HG03342 (cell line): Measurements from ENCODE around the gene FAM174C.
A peak's percentile ranks its signal among the peaks of the same experiment; 100 is the strongest.
"Not testable (repeated sequence)": the region's sequence is repeated elsewhere in the genome, so short reads cannot be mapped to it uniquely, and the experiment has no call there.

Experiments
- ATAC-seq: cut with Tn5 transposase; IDR thresholded peaks from one replicate; pipeline ENCODE4 v1.9.1; 2021; ENCODE audit warnings: mild to moderate bottlenecking, moderate library complexity; ENCODE audit not compliant: unreplicated experiment

Gene FAM174C

GRCh38 chr19:1237027-1237659, 38.2 kb upstream of the FAM174C start:
- no peak for ATAC-seq

GRCh38 chr19:1237754-1238368, 37.5 kb upstream of the FAM174C start, which contains the start of gene CBARP:
CBARP (minus strand) TSS chr19:1238005; CDS start chr19:1236100, 1,905 bp downstream.
- ATAC-seq, result no peak

DNA sequence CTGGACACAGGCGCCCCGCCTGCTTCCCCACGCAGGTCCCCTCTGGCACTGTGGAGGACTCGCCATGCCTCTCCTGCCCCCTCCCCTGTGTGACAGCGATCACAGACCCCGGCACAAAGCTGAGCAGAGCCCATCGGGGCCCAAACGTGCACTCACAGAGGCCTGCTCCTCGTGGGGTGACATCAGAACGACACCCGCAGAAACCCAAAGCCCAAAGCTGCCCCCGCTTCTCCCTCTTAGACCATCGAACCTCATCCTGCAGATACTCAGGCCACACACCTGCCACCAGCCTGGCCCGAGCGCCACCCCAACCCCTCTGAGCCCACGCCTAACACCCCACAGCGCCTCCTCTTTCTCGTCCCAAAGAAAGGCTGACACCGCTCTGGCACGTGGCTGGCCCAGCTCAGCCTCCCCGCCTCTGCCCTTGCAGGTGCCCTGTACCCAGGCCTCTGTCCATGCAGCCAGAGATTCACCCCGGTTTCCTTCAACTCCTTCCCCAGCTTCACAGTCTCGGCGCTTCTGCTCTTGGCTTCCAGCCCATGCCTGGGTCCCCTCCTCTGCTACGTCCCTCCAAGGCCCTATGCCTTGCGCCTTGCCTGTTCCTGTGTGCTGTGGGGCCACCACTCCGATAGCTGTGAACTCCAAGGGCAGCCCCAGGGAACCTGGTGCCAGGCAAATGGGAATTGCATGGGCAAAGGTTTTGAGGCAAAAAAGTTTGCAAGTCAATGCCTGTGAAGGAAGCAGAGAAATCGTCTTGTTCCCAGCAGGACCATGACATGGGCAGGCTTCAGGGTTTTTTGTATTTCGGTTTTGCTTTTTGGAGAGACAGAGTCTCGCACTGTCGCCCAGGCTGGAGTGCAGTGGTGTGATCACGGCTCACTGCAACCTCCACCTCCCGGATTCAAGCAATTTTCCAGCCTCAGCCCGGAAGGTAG, 36.7 kb upstream of the FAM174C start:
- no peak for ATAC-seq

- ATAC-seq, result no peak
These were observed 35.9 kb upstream of the FAM174C start for GRCh38 chr19:1239420-1239795.

- no peak for ATAC-seq
These were observed 35.3 kb upstream of the FAM174C start for GRCh38 chr19:1239796-1240737.

- no peak for ATAC-seq
These were observed 34.4 kb upstream of the FAM174C start for GRCh38 chr19:1240925-1241324.

DNA sequence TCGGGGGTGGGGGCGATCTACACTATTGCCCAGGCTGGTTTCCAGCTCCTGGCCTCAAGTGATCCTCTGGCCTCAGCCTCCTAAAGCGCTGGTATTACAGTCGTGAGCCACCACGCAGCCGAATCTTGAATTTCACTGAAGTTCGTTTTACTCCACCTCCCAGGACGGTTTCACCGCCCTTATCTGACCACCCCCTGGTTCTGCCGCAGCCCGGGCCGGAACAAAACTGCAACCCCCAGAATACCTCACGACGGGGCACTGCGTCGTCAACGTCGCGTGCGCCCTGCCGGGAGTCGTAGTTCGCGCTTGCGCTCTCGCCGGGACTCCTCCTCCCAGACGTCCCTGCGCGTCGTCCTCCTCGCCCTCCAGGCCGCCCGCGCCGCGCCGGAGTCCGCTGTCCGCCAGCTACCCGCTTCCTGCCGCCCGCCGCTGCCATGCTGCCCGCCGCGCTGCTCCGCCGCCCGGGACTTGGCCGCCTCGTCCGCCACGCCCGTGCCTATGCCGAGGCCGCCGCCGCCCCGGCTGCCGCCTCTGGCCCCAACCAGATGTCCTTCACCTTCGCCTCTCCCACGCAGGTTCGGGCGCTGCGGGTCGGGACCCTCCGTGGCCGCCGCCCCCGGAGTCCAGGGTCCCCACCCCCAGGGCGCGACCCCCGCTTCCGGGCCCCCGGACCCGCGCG, 33.8 kb upstream of the FAM174C start, which contains the start of gene ATP5F1D:
ATP5F1D (plus strand) TSS at position 335 of the 679 bp plus-strand sequence; CDS start at position 435, 100 bp downstream.
- peak; percentile 49 for ATAC-seq

DNA sequence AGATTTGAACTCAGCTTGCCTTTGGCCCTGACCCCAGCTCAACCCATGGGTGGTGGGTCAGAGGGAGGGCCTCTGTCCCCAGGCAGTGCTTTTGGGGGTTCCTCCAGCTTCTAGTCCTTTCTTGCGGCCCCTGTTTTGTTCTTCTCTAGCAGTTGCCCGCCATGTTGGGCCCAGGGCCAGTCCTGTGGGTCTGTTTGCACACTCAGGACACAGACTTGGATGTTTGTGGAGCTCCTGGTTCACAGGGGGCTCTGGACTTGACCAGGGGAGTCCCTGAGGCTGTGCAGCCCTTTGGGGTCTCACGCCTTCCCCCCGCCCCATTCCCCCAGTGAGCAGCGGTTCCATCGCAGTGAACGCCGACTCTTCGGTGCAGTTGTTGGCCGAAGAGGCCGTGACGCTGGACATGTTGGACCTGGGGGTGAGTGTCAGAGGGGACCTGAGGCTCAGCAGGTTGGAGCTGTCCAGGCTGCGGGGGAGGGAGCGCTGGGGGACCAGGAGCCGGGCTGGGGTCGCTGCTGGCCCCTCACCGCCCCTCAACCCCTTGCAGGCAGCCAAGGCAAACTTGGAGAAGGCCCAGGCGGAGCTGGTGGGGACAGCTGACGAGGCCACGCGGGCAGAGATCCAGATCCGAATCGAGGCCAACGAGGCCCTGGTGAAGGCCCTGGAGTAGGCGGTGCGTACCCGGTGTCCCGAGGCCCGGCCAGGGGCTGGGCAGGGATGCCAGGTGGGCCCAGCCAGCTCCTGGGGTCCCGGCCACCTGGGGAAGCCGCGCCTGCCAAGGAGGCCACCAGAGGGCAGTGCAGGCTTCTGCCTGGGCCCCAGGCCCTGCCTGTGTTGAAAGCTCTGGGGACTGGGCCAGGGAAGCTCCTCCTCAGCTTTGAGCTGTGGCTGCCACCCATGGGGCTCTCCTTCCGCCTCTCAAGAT, 31.3 kb upstream of the FAM174C start:
- no peak for ATAC-seq

DNA sequence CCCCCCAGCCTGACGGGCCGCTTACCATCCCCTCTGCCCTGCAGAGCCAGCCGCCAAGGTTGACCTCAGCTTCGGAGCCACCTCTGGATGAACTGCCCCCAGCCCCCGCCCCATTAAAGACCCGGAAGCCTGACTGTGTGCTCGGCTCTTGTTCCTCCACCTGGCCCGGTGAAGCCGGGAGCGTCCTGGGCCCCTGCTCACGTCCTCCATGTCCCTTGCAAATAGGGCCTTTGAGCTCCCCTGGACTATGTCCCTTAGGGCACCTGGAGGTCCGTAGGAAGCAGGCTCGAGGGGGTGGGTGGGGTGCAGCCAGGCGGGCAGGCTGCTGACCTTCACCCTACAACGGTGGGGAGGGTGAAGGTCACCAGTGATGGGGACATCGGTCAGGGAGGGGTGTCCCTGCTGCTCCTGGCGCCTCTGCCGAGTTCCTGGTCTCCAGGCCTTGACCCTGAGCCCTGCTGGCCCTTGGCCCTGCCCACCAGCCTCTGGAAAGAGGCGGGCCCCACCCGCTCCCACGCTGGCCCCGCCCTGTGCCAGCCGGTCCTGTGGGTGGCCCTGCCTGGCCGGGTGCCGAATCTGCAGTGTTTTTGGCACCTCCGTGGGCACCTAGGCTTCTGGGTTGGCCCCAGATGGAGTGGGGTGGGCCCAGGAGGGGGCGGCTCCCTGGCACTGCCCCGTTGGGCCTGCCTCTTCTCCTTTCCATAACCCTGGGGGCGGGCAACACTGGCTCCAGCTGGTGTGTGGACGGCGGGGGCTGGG, 30.5 kb upstream of the FAM174C start:
- ATAC-seq, result no peak

DNA sequence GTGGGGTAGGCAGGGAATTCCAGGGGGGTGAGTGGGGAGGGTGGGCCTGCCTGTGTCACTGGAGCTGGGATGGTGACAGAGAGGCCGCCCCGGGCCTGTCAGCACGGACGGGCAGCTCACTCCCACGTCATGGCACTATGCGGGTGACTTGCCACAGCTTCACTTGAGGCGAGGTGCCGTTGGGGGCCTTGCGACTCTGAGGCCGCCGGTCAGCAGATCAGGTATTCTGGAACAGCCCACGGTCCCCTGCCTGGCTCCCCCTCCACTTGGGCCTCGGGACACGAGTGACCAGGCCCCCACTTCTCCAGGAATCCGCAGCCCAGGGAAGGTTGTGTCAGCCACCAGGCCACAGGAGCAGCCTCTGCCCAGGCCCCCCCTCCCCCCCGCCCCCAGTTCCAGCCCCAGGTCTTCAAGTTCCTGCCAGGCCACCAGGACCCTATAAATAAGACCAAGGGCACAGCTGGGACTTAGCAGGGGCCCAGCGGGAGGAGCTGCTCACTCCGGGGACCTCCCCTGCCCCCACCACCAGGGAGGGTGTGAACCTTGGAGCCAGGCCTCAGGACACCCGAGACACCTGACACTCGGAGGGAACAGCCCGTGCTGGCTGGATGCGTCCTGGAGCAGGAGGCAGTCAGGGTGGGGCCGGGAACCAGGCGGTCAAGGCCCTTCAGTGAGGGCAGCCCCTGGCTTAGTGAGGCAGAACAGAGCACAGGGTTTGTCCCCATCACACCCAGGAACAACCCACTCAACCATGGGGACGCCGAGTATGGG, 29.7 kb upstream of the FAM174C start:
- ATAC-seq, result no peak

DNA sequence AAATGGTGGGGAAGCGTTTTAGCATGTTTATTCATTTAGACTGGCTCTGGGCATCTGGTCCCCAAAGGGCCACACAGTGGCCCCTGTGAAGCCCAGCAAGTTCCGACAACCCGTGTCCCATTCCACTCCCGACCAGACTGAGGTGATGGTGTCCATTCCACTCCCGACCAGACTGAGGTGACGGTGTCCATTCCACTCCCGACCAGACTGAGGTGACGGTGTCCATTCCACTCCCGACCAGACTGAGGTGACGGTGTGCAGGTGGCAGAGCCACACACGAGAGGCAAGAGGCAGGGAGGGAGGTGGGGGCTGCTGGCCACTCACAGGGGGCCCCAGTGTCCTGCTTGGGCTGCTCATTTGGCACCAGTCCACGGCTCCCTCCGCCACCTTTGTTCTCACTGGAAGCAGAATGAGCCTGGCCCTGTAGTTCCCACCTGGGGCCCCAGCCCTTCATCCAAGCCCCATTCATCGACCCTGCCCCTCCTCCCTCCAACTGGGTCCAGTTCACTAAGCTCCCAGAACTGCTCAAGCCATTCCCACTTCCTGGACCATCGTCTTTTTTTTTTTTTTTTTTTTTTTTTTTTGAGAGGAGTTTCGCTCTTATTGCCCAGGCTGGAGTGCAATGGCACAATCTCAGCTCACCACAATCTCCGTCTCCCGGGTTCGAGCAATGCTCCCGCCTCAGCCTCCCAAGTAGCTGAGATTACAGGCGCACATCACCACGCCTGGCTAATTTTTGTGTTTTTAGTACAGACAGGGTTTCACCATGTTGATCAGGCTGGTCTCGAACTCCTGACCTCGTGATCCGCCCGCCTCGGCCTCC, 28.9 kb upstream of the FAM174C start:
- not testable (repeated sequence) for ATAC-seq

GRCh38 chr19:1247748-1248138, 27.6 kb upstream of the FAM174C start:
- no peak for ATAC-seq

DNA sequence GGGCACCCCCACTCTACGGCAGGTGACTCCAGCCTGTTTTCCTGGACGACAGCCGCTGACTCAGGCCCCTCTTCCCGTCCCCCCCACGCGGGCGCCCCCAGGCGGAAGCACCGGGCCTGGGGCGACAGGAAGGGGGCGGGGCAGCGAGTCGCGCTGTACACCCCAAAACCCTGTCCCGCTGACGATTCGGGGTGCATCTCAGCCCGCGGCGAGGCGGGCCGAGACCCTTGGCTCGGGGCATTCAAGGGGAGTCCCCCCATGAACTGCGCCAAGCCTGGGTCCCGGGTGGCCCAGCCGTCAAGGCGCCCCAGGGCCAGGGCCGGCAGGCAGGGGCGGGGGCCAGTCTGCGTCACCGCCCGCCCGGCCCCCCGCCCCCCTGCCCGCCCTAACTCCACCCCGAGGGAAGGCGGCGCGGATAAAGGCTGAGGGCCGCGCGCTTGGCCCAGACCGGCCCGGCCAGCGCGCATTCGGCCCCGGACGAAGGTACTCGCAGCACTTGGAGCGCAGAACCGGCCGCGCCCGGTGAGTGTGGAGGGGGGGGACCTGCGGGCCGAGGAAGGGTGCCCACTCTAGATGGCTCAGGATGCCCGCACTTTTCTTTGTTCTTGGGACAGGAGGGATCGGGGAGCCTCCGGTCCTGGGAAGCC, 27.1 kb upstream of the FAM174C start, which contains the start of gene MIDN:
MIDN (plus strand) TSS at position 445 of the 647 bp plus-strand sequence. CDS start 1,714 bp downstream, outside the sequence.
- peak; percentile 12 for ATAC-seq

DNA sequence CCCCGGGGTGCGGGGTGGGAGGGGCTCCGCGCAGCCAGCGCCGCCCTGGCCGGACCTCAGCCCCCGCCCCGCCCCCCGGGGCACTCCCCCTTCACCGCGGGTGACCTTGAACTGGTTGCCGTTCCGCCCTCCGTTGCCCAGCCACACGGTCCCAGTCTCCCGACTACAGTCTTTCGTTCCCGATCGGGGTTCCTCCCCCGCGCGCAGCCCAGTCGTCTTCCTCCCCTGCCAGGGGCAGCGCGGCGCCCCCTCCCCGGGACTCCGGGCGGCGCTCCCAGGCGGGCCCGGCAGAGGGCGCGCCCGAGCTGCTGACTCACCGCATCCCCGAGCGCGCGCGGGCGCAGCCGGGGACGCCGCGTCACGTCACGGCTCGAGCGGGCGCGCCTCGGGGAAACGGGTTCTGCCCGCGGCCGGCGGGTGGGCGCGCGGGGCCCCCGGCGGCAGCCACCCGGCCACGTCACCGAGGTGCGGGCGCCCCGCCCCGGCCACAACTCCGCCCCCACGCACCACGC, 26.5 kb upstream of the FAM174C start:
- ATAC-seq, result peak; percentile 26

DNA sequence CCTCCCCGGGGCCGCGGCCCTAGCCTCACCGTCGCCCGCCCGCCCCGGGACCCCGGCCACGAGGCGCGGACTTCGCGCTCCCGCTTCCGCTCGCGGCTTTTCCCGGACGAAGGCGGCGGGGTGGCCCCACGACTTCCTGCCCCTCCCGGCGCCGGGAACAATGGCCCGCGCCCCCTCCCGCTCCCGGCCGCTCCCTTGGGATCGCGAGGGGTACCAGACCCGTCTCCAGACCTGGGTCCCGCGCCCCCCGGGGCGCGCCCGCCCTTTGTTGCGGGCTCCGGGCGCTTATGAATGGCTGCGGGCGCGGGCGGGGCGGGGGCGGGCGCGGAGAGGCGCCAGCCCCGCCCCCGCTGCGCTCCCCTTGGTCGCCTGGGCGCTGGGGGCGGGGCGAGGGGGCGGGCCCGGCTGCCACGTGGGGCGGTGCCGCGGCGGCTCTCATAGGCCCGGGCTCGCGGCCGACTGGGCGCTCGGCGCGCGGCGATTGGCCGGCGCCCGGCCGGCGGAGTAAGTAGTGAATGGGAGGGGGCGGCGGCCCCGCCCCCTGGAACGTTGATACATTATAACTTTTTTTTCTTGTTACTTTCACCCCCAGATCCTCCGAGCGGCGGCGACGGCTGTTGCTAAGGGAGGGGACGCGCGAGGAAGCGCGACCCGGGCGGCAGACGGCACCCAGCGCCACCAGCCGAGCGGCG, 25.9 kb upstream of the FAM174C start:
- peak; percentile 45 for ATAC-seq
